ENCODE data around the gene CD2AP.

- no peak for TF ChIP-seq CTCF (IDR thresholded peaks at IDR 0.05; ENCODE audit: low read length)
- no peak for TF ChIP-seq EZH2 (optimal IDR thresholded peaks at IDR 0.05; ENCODE audit: low read depth, low read length)
- no peak for TF ChIP-seq EZH2phosphoT487 (IDR thresholded peaks at IDR 0.05; ENCODE audit: low read length)
These were observed at the start of gene CD2AP for GRCh38 chr6:47477497-47478232.
